ENCODE results near the gene MORC1. TPM values are rescaled to one million over a fixed set of nuclear protein-coding genes. Genes with fewer than 3 reads are reported as not detected.

Gene MORC1
- total RNA-seq, 1 experiment from 2014 or later, result not detected

DNA sequence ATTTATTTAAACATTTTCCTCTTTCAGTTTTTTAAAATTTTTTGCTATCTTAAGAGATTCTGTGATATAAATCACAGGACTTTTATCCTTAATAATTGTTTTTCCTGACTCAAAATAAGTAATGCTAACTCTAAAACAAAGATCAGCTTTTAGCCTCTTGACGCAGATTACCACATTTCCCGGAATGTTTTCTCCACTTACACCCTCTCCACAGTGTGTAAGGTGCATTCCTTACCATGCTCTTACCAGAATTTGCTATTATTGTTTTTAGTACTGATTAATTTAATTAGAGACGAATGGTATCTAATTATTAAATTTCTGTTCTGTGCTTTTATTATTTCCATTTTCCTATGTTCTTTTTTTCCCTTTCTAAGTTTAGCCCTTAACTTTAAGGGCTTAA lies 199.1 kb downstream of the MORC1 start:
- Mint-ChIP-seq H3K4me3 (ENCODE audit: unreplicated experiment) (no peak overlapping the region), H3K36me3 (ENCODE audit: insufficient read depth, unreplicated experiment) (no peaks in the 10 kb centered on the region), H3K4me1 (ENCODE audit: low read depth, unreplicated experiment) (no peaks in the 10 kb centered on the region), H3K27ac (ENCODE audit: unreplicated experiment) (no peak overlapping the region), H3K27me3 (ENCODE audit: insufficient read depth, unreplicated experiment) (no peaks in the 10 kb centered on the region), H3K9me3 (ENCODE audit: unreplicated experiment) (no peaks in the 10 kb centered on the region)
- H3K4me1 ChIP-seq, result no peaks in the 10 kb centered on the region
- no peaks in the 10 kb centered on the region for H3K27me3 ChIP-seq (replicated peaks; ENCODE audit: control insufficient read depth, insufficient read depth, low read length)
- no peak overlapping the region for H3K4me3 ChIP-seq (ENCODE audit: low read depth, low read length)
- ChIA-PET CTCF (no interaction called here), POLR2A (no interaction called here)
- no peaks in the 10 kb centered on the region for H3K9me3 ChIP-seq
- TF ChIP-seq, protein P1, sequence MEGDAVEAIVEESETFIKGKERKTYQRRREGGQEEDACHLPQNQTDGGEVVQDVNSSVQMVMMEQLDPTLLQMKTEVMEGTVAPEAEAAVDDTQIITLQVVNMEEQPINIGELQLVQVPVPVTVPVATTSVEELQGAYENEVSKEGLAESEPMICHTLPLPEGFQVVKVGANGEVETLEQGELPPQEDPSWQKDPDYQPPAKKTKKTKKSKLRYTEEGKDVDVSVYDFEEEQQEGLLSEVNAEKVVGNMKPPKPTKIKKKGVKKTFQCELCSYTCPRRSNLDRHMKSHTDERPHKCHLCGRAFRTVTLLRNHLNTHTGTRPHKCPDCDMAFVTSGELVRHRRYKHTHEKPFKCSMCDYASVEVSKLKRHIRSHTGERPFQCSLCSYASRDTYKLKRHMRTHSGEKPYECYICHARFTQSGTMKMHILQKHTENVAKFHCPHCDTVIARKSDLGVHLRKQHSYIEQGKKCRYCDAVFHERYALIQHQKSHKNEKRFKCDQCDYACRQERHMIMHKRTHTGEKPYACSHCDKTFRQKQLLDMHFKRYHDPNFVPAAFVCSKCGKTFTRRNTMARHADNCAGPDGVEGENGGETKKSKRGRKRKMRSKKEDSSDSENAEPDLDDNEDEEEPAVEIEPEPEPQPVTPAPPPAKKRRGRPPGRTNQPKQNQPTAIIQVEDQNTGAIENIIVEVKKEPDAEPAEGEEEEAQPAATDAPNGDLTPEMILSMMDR (IDR thresholded peaks at IDR 0.05; ENCODE audit: insufficient read depth in 1 of 2, low read depth in 1 of 2, low read length in 1 of 2, severe bottlenecking in 1 of 2, unreplicated experiment in 1 of 2), result no peak
- no peak for DNase-seq
- intact Hi-C loops (cut with micrococcal nuclease; ENCODE audit: unreplicated experiment), result loop anchor here (5.0 kb wide), 1 partner anchor 163 kb away; no protein-coding TSS in a partner anchor
- no TSS peak for BruUV-seq (replicated peaks)
- no peaks in the 10 kb centered on the region for H3K36me3 ChIP-seq (ENCODE audit: control insufficient read depth, insufficient read depth, low read length)

DNA sequence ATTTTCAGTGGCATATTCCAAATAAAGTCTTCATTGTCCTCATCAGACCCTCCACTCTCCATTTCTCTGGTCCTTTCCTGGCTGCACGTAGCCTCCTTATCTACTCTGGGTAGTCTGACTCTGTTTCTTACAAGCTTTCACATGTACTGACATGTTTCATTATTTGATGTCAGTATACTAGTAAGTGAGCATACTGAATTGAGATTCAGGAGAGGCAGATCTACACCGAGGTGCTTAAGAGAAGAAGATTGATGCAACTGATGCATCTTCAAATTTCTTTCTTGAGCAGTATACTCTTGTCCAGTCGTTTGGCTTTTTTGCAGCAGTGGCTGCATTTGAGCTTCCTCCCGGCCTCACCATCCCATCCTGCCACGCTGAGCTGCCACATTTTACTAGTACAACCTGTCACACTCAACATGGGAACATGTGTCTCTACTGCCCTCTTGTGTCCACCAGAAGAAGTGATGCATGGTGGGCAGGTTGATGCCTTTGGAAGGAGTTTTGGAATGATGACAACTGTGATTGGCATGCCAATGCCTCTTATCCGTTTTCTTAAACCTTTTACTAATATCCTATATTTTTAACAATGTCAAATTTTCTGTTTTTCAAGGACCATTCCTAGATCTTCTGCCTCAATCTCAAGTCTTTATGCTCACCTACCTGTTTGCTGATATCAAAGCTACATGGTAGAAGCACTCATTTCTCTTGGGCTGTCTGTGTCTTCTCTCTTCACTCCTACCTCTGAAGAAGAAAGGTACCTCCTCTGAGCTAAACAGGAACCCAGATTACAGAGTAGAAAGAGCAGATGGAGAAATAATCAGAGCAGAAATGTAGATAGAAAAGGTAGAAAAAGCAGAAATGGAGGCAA lies 202.9 kb downstream of the MORC1 start:
- TF ChIP-seq, protein P1 (IDR thresholded peaks at IDR 0.05; ENCODE audit: insufficient read depth in 1 of 2, low read depth in 1 of 2, low read length in 1 of 2, severe bottlenecking in 1 of 2, unreplicated experiment in 1 of 2), result peak; percentile 84 to 85
- H3K9me3 ChIP-seq, result no peaks in the 10 kb centered on the region
- intact Hi-C loops (cut with micrococcal nuclease; ENCODE audit: unreplicated experiment), result loop anchor here (1.0 to 5.0 kb wide), 4 partner anchors 97 to 426 kb away; no protein-coding TSS in a partner anchor
- no TSS peak for BruUV-seq (replicated peaks)
- H3K36me3 Mint-ChIP-seq (ENCODE audit: insufficient read depth, unreplicated experiment), result no peaks in the 10 kb centered on the region
- peaks cover 6% of the 10 kb centered on the region for H3K4me1 Mint-ChIP-seq (ENCODE audit: low read depth, unreplicated experiment)
- no peaks in the 10 kb centered on the region for H3K9me3 Mint-ChIP-seq (ENCODE audit: unreplicated experiment)
- peak; percentile 59 to 67 for DNase-seq
- POLR2A ChIA-PET, result interaction anchor here (0.6 kb wide), 2 partner anchors 16 to 25 kb away, joined by 3 to 6 read pairs; no protein-coding TSS in a partner anchor
- H3K27me3 Mint-ChIP-seq (ENCODE audit: insufficient read depth, unreplicated experiment), result no peaks in the 10 kb centered on the region
- CTCF ChIA-PET, result interaction anchor here (0.6 to 1.0 kb wide), 8 partner anchors 97 to 822 kb away, joined by 3 to 14 read pairs (median 4); no protein-coding TSS in a partner anchor
- H3K4me3 ChIP-seq (ENCODE audit: low read depth, low read length), result no peak overlapping the region
- no peaks in the 10 kb centered on the region for H3K36me3 ChIP-seq (ENCODE audit: control insufficient read depth, insufficient read depth, low read length)
- no peak overlapping the region for H3K4me3 Mint-ChIP-seq (ENCODE audit: unreplicated experiment)
- H3K27ac Mint-ChIP-seq (ENCODE audit: unreplicated experiment), result no peak overlapping the region
- no peaks in the 10 kb centered on the region for H3K4me1 ChIP-seq
- no peaks in the 10 kb centered on the region for H3K27me3 ChIP-seq (replicated peaks; ENCODE audit: control insufficient read depth, insufficient read depth, low read length)

DNA sequence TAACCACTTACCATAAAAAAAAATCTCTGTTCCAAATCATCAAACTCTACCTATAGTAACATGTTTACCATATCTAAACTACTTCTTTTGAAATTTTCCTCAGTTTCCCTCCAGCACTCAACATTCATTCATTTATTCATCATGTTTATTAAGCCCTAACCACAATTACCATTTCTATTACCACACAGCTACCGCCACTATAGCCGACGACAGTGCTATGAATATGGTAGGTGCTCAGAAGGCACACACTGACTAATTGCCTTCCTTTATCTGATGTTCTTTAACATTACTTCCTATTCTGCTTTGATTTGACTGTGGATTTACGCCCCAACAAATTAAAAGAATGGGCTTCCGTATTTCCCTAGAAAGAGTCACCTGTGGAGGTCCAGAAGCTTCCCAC lies 208.1 kb downstream of the MORC1 start:
- Mint-ChIP-seq H3K36me3 (ENCODE audit: insufficient read depth, unreplicated experiment) (no peaks in the 10 kb centered on the region), H3K27me3 (ENCODE audit: insufficient read depth, unreplicated experiment) (peaks cover 2% of the 10 kb centered on the region), H3K9me3 (ENCODE audit: unreplicated experiment) (no peaks in the 10 kb centered on the region), H3K4me3 (ENCODE audit: unreplicated experiment) (no peak overlapping the region), H3K4me1 (ENCODE audit: low read depth, unreplicated experiment) (peaks cover 6% of the 10 kb centered on the region), H3K27ac (ENCODE audit: unreplicated experiment) (no peak overlapping the region)
- Histone ChIP-seq H3K27me3 (replicated peaks; ENCODE audit: control insufficient read depth, insufficient read depth, low read length) (no peaks in the 10 kb centered on the region), H3K36me3 (ENCODE audit: control insufficient read depth, insufficient read depth, low read length) (no peaks in the 10 kb centered on the region), H3K4me3 (ENCODE audit: low read depth, low read length) (no peak overlapping the region), H3K4me1 (no peaks in the 10 kb centered on the region), H3K9me3 (no peaks in the 10 kb centered on the region)
- TF ChIP-seq, protein P1 (IDR thresholded peaks at IDR 0.05; ENCODE audit: insufficient read depth in 1 of 2, low read depth in 1 of 2, low read length in 1 of 2, severe bottlenecking in 1 of 2, unreplicated experiment in 1 of 2), result no peak
- POLR2A ChIA-PET, result no interaction called here
- CTCF ChIA-PET, result no interaction called here
- DNase-seq, result no peak
- intact Hi-C loops (cut with micrococcal nuclease; ENCODE audit: unreplicated experiment), result no loop called here
- no TSS peak for BruUV-seq (replicated peaks)

Other genes with a start within 250 kb of the MORC1 start
- gene GUCA1C, start 164.3 kb downstream of the MORC1 start, total RNA-seq (2022), result not detected in 2 replicates
- gene C3orf85, start 18.6 kb upstream of the MORC1 start, total RNA-seq (2022), result 0.48 and 0.81 TPM in 2 replicates
- not detected in 2 replicates for gene DPPA2, start 198.4 kb upstream of the MORC1 start, total RNA-seq (2022)
- not detected in 2 replicates for gene DPPA4, start 219.4 kb upstream of the MORC1 start, total RNA-seq (2022)